K562 (cell line): ENCODE data around the gene GPR15. TPM values are rescaled to one million over a fixed set of nuclear protein-coding genes. Genes with fewer than 3 reads are reported as not detected.

ENCODE experiments used
- ATAC-seq: fragments of 200-7000 bp; cut with Tn5 transposase; 3 replicates; pipeline ENCODE4 v1.9.1; 2020; ENCODE audit warnings: moderate library complexity
- BruUV-seq: library from RNA; stranded (reverse); fragments of 400-500 nt; replicated peaks from 2 replicates; lab custom pipeline; 2021; lab: Mats Ljungman, UMichigan
- CTCF ChIA-PET: fragments of 300-600 bp; formaldehyde crosslinking; extraction: SDS; loops from one replicate; lab custom pipeline; 2021; ENCODE audit warnings: low intra/inter-chr PET ratio; lab: Yijun Ruan, JAX
- POLR2A ChIA-PET: fragments of 300-600, 350-650 bp; sonication (Branson Sonifier 250); formaldehyde crosslinking; extraction: SDS; loops from one replicate; lab custom pipeline; 2021; ENCODE audit warnings: antibody characterized with exemption, inconsistent platforms; lab: Yijun Ruan, JAX
- DNase-seq, 4 experiments: peaks; one replicate each; pipeline versions ENCODE4 v3.0.0 to v3.0.0-alpha.2; 2011 to 2018; ENCODE audit warnings: low spot score in 3 of 4, mixed read lengths in 3 of 4; ENCODE audit errors: extremely low read depth in 1 of 4
- FAIRE-seq: peaks from 2 replicates; lab custom pipeline; 2011; peaks lifted over from hg19 to GRCh38; lab: Jason Lieb, UNC
- H2AFZ ChIP-seq: 2 replicates; pipeline ENCODE4 v1.6.0; 2011; ENCODE audit warnings: low read depth, low read length, control low read depth, inconsistent platforms
- H3K27ac ChIP-seq: fragments of 200-600 bp; 3 replicates; pipeline ENCODE4 v1.8.0; 2011; ENCODE audit warnings: low read depth, mild to moderate bottlenecking, control low read depth, inconsistent platforms, low read length, moderate library complexity, mixed read lengths; ENCODE audit errors: extremely low read depth
- H3K27me3 ChIP-seq, 2 experiments: fragments of 300-600 bp in 1 of 2; 2 replicates in 1 of 2; 3 replicates in 1 of 2; pipeline versions ENCODE4 v1.6.0 to v1.8.0; 2011; ENCODE audit warnings: inconsistent platforms in 2 of 2, low read length in 2 of 2, mild to moderate bottlenecking in 1 of 2, mixed read lengths in 1 of 2, moderate library complexity in 1 of 2; ENCODE audit not compliant: control insufficient read depth in 2 of 2, insufficient read depth in 2 of 2
- H3K36me3 ChIP-seq: fragments of 300-600 bp; 3 replicates; pipeline ENCODE4 v1.8.0; 2011; ENCODE audit warnings: mild to moderate bottlenecking, low read length, inconsistent platforms; ENCODE audit not compliant: control insufficient read depth, insufficient read depth
- H3K4me1 ChIP-seq, 2 experiments: fragments of 200-600 bp in 1 of 2; replicated peaks in 1 of 2; 2 replicates in 1 of 2; 3 replicates in 1 of 2; pipeline versions ENCODE4 v1.5.1 to v1.8.0; 2011; ENCODE audit warnings: inconsistent platforms in 2 of 2, low read length in 2 of 2, mild to moderate bottlenecking in 1 of 2, mixed read lengths in 1 of 2, moderate library complexity in 1 of 2; ENCODE audit not compliant: control insufficient read depth in 2 of 2, insufficient read depth in 2 of 2
- H3K4me2 ChIP-seq: 2 replicates; pipeline ENCODE4 v1.6.1; 2011; ENCODE audit warnings: low read length, control low read depth, inconsistent platforms, mixed read lengths; ENCODE audit not compliant: insufficient read depth
- H3K4me3 ChIP-seq: fragments of 200-600 bp; sonication (generic), shearing (Covaris generic); 2 replicates; pipeline ENCODE4 v1.5.1; 2016; ENCODE audit warnings: control low read depth, inconsistent platforms
- H3K79me2 ChIP-seq: fragments of 200-600 bp; 3 replicates; pipeline ENCODE4 v1.8.0; 2011; ENCODE audit warnings: low read length, inconsistent platforms; ENCODE audit not compliant: control insufficient read depth, insufficient read depth
- H3K9ac ChIP-seq, 2 experiments: 2 replicates each; pipeline versions ENCODE4 v1.6.0 to v1.6.1; 2011; ENCODE audit warnings: low read depth in 2 of 2, low read length in 2 of 2, control low read depth in 1 of 2, inconsistent platforms in 1 of 2, mild to moderate bottlenecking in 1 of 2, mixed read lengths in 1 of 2; ENCODE audit not compliant: insufficient read depth in 1 of 2
- H3K9me1 ChIP-seq: one replicate; pipeline ENCODE4 v1.6.0; 2011; ENCODE audit warnings: inconsistent platforms, mild to moderate bottlenecking, low read length, moderate library complexity; ENCODE audit not compliant: control insufficient read depth, insufficient read depth
- H3K9me3 ChIP-seq: replicated peaks from 2 replicates; pipeline ENCODE4 v1.5.1; 2011; ENCODE audit warnings: low read depth, low read length, inconsistent platforms; ENCODE audit not compliant: control insufficient read depth, insufficient read depth
- H4K20me1 ChIP-seq: replicated peaks from 2 replicates; pipeline ENCODE4 v1.6.1; 2011; ENCODE audit warnings: low read length, inconsistent platforms, mixed read lengths; ENCODE audit not compliant: control insufficient read depth, insufficient read depth
- NCOA1 ChIP-seq: fragments of 450-650 bp; IDR thresholded peaks from 2 replicates; pipeline ENCODE4 v1.6.1; 2016; ENCODE audit warnings: low read depth
- POU5F1 ChIP-seq: fragments of 150-350 bp; IDR thresholded peaks from 2 replicates; pipeline ENCODE4 v1.6.1; 2014; ENCODE audit warnings: borderline replicate concordance, low read length, low read depth, mild to moderate bottlenecking; ENCODE audit not compliant: partially characterized antibody
- SRSF1 ChIP-seq: fragments of 200-400 bp; formaldehyde crosslinking; IDR thresholded peaks from 2 replicates; pipeline ENCODE4 v1.6.1; 2017; ENCODE audit warnings: mild to moderate bottlenecking, low read depth, low read length, moderate library complexity
- ZNF354B ChIP-seq: fragments of 250-450 bp; sonication (Bioruptor Pico); IDR thresholded peaks from 2 replicates; pipeline ENCODE4 v1.4.0; 2020
- WGBS: fragments of 100-300 bp; shearing (Covaris generic); methylation state at CpG from one replicate; pipeline ENCODE4 v1.1.6; 2016; ENCODE audit warnings: low coverage, mixed read lengths; ENCODE audit not compliant: insufficient coverage; ENCODE audit errors: missing lambda C conversion rate; 5-methylcytosine and 5-hydroxymethylcytosine counted together
- in situ Hi-C: fragments of 300-500 bp; cut with MboI; formaldehyde crosslinking; loops from 4 replicates; pipeline ENCODE4 v1.15.0; 2018; ENCODE audit warnings: inconsistent platforms, mixed read lengths
- intact Hi-C: fragments of 100-400 bp; cut with micrococcal nuclease; formaldehyde crosslinking; loops from 2 replicates; pipeline ENCODE4 v1.14.2; 2022
- polyA plus RNA-seq, 8 experiments: library from polyadenylated mRNA; depleted of rRNA in 4 of 8; stranded (reverse) in 5 of 8; unstranded in 3 of 8; fragments of >200 nt; fragmentation: Nextera tagmentation in 2 of 8; fragmentation: Illumina TruSeq in 1 of 8; extraction: Ambion mirVana in 2 of 8; extraction: Trizol in 1 of 8; gene quantifications; 2 replicates each; pipeline versions ENCODE4 v1.2.1 to v1.2.3, GENCODE V29; 2011 to 2014; ENCODE audit warnings: inconsistent platforms in 1 of 8, missing spikeins in 1 of 8
- total RNA-seq, 7 experiments: library from RNA; depleted of rRNA in 6 of 7; stranded (reverse); fragments of >200 nt in 6 of 7; fragmentation: Illumina TruSeq in 2 of 7; extraction: Trizol in 2 of 7; gene quantifications; 2 replicates each; pipeline versions ENCODE4 v1.2.1 to v1.2.3, GENCODE V29; 2011 to 2021; ENCODE audit warnings: low replicate concordance in 1 of 7
- TF ChIP-seq, protein P1 (sequence below): fragments of 250-450 bp; sonication (Bioruptor Pico); IDR thresholded peaks from 2 replicates; pipeline ENCODE4 v1.8.0; 2021; ENCODE audit warnings: borderline replicate concordance, mild to moderate bottlenecking, moderate library complexity; ENCODE audit not compliant: poor library complexity, severe bottlenecking

GPR15 gene
- total and polyA plus RNA-seq, 9 of the 15 experiments (the other 6 are each of a cell fraction or from before 2014, with no cell fraction given): 0.13 TPM; not detected in 8

DNA sequence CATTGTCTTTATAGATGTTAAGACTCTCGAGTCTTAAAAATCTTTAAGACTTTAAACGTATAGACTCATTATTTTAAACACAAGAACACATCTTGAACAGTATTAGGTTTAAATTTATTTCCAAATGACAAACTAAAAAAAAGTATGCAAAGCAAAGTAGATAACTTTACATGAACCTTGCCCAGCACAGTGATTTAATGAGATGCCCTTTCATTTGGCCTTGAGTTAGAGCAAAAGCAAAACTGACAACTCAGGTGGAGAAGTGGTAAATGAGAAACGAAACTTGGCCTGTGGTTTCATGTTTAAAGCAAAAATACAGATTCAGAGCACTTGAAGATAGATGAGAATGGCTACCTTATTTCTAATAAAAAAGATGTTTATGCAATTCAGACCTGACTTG is 8.6 kb downstream of the GPR15 start (continued):
- TF ChIP-seq SRSF1: no peak
- no peak for TF ChIP-seq NCOA1
- no peak for TF ChIP-seq POU5F1

DNA sequence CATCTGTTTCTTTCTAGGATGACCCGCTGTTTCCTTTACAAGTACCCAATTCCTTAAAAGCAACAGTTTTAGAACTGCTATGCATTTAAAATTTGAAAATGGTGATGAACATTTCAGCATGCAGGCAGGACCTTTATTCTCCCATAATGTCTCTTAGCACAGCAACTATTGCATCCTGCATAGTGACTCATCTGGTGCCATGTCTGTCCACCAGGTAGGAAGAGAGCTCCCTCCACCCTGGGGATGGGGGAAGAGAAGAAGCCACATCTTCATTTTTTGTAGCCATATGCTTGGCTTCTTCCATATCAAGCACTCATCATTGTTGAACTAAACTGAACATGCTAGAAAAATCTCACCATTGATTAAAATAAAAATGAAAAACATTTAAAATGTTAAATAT is 9.9 kb downstream of the GPR15 start:
- ATAC-seq: 0 out of 3 replicates have a peak, but pooled peaks have one; percentile 51
- H3K9ac ChIP-seq: no peak overlapping the region
- POLR2A ChIA-PET: no interaction called here
- TF ChIP-seq, protein P1, sequence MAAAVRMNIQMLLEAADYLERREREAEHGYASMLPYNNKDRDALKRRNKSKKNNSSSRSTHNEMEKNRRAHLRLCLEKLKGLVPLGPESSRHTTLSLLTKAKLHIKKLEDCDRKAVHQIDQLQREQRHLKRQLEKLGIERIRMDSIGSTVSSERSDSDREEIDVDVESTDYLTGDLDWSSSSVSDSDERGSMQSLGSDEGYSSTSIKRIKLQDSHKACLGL (CRISPR knock-in tag): no peak
- no peak for TF ChIP-seq ZNF354B
- no peaks in the 10 kb centered on the region for H4K20me1 ChIP-seq
- H3K27ac ChIP-seq: no peak overlapping the region
- DNase-seq: no peak
- no TSS peak for BruUV-seq
- H3K27me3 ChIP-seq: no peaks in the 10 kb centered on the region
- in situ Hi-C loops: no loop called here
- no peak overlapping the region for H3K4me2 ChIP-seq
- no peak overlapping the region for H2AFZ ChIP-seq
- H3K79me2 ChIP-seq: no peaks in the 10 kb centered on the region
- H3K4me1 ChIP-seq: no peaks in the 10 kb centered on the region; a peak in 1 of 5 replicates
- no peaks in the 10 kb centered on the region for H3K9me1 ChIP-seq
- intact Hi-C loops: no loop called here
- H3K36me3 ChIP-seq: no peaks in the 10 kb centered on the region
- FAIRE-seq: no peak
- H3K4me3 ChIP-seq: no peak overlapping the region
- no peaks in the 10 kb centered on the region for H3K9me3 ChIP-seq
- 89% methylated on average over 1 of the region's 1 CpG for WGBS
- CTCF ChIA-PET: no interaction called here
